ENCODE results near the gene SNPH. TPM values are rescaled to one million over a fixed set of nuclear protein-coding genes. Genes with fewer than 3 reads are reported as not detected.
A peak's percentile ranks its signal among the peaks of the same experiment; 100 is the strongest.

Gene SNPH
- total and polyA plus RNA-seq, 8 donors, result 1.8 to 5.9 (median 2.3) TPM

GRCh38 chr20:1225783-1226654 lies 40.1 kb upstream of the SNPH start, which contains the start of gene RAD21L1:
Gene RAD21L1 (plus strand): TSS chr20:1226044. CDS start chr20:1228454, 2,410 bp downstream.
- Histone ChIP-seq H3K36me3 (no peaks in the 10 kb centered on the region), H3K9me3 (no peaks in the 10 kb centered on the region), H3K4me1 (peaks cover 10 to 12% of the 10 kb centered on the region in 2 donors), H3K27me3 (peaks cover 34 to 56% of the 10 kb centered on the region in 2 donors), H3K27ac (peak within 1 kb of the TSS in 1 of 2 donors; percentile 34), H3K4me3 (peak within 1 kb of the TSS; percentile 59 to 66)
- TF ChIP-seq CTCF (IDR thresholded peaks at IDR 0.05), result no peak
- peak in 3 of 4 donors; percentile 75 to 93 (median 87) for DNase-seq
- intact Hi-C loops (cut with DNase I), result no loop called here
- peak; percentile 96 for ATAC-seq

DNA sequence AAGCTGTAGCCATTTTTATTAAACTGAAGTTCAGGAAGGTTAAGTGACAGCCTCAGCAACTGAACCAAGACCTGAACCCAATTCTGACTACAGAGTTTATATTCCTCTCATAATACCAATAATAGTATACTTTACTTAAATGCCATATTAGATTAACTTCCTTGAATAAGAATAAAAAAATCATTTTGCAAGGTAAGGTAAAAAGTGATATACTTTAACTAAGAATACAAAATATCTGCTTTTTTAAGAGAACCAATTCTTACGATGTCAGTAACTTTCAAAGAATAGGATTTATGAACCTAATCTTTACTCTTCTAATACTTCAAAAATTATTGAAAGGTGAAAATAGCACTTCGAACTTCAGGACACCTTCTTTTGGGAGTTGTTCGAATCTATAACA lies 36.6 kb upstream of the SNPH start:
- Histone ChIP-seq H3K4me3 (no peak overlapping the region), H3K27ac (no peak overlapping the region), H3K9me3 (no peaks in the 10 kb centered on the region), H3K4me1 (peaks cover 10 to 12% of the 10 kb centered on the region in 2 donors), H3K27me3 (peaks cover 35 to 68% of the 10 kb centered on the region in 2 donors), H3K36me3 (no peaks in the 10 kb centered on the region)
- intact Hi-C loops (cut with DNase I), result no loop called here
- ATAC-seq (no peak), DNase-seq (no peak)
- no peak for TF ChIP-seq CTCF (IDR thresholded peaks at IDR 0.05)

GRCh38 chr20:1232286-1233111 lies 33.6 kb upstream of the SNPH start:
- Histone ChIP-seq H3K4me3 (no peak overlapping the region), H3K27me3 (peaks cover 26 to 47% of the 10 kb centered on the region in 2 donors), H3K9me3 (no peaks in the 10 kb centered on the region), H3K4me1 (no peaks in the 10 kb centered on the region), H3K36me3 (no peaks in the 10 kb centered on the region), H3K27ac (no peak overlapping the region)
- DNase-seq (peak in 1 of 4 donors; percentile 32), ATAC-seq (no peak)
- no peak for TF ChIP-seq CTCF (IDR thresholded peaks at IDR 0.05)
- intact Hi-C loops (cut with DNase I), result no loop called here

- TF ChIP-seq CTCF (IDR thresholded peaks at IDR 0.05), result no peak
- H3K36me3 ChIP-seq, result no peaks in the 10 kb centered on the region
- intact Hi-C loops (cut with DNase I), result no loop called here
- ATAC-seq, result no peak
- no peak overlapping the region for H3K27ac ChIP-seq
- H3K4me1 ChIP-seq, result peaks cover 0 to 4% of the 10 kb centered on the region in 2 donors
- no peaks in the 10 kb centered on the region for H3K9me3 ChIP-seq
- no peak for DNase-seq
- H3K4me3 ChIP-seq, result no peak overlapping the region
- peaks cover 0 to 3% of the 10 kb centered on the region in 2 donors for H3K27me3 ChIP-seq
Measured at GRCh38 chr20:1240549-1240948, 25.5 kb upstream of the SNPH start.

DNA sequence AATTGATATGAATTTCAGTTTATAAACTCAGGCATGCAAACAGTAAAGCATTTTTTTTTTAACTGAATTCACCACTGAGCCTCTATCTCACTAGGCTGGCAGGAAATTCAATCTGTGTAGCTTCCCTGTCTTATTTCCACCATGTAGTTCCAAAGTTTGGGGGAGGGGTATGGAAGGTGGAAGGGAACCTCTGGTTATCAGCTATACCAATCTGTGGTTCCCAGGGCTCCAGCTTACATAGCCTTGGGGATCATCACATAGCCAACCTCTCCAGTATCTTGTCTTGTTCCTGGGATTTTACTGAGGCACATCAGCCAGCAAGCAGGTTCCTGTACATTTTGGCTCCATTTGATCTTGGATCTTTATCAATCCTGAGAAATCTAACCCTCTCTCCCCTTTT lies 24.6 kb upstream of the SNPH start:
- H3K9me3 ChIP-seq, result no peaks in the 10 kb centered on the region
- TF ChIP-seq CTCF (IDR thresholded peaks at IDR 0.05), result no peak
- no peak overlapping the region for H3K27ac ChIP-seq
- DNase-seq (no peak), ATAC-seq (no peak)
- peaks cover 0 to 4% of the 10 kb centered on the region in 2 donors for H3K4me1 ChIP-seq
- peaks cover 0 to 3% of the 10 kb centered on the region in 2 donors for H3K27me3 ChIP-seq
- H3K4me3 ChIP-seq, result no peak overlapping the region
- no peaks in the 10 kb centered on the region for H3K36me3 ChIP-seq
- intact Hi-C loops (cut with DNase I), result no loop called here
